Neural progenitor cell (in vitro differentiated cells): ENCODE data around the gene EIF4G3.

Experiments used
- EZH2 ChIP-seq: fragments of 200-600 bp; sonication (generic); IDR thresholded peaks from 2 replicates; pipeline ENCODE4 v1.6.1; 2017; ENCODE audit warnings: antibody characterized with exemption, mild to moderate bottlenecking, moderate library complexity
- EZH2phosphoT487 ChIP-seq: fragments of 200-600 bp; sonication (generic); IDR thresholded peaks from 2 replicates; pipeline ENCODE4 v1.6.1; 2017; ENCODE audit warnings: antibody characterized with exemption
- TF ChIP-seq, protein P1 (sequence below): fragments of 200-600 bp; sonication (generic); IDR thresholded peaks from 2 replicates; pipeline ENCODE4 v1.5.1; 2017; ENCODE audit warnings: antibody characterized with exemption, mild to moderate bottlenecking

DNA sequence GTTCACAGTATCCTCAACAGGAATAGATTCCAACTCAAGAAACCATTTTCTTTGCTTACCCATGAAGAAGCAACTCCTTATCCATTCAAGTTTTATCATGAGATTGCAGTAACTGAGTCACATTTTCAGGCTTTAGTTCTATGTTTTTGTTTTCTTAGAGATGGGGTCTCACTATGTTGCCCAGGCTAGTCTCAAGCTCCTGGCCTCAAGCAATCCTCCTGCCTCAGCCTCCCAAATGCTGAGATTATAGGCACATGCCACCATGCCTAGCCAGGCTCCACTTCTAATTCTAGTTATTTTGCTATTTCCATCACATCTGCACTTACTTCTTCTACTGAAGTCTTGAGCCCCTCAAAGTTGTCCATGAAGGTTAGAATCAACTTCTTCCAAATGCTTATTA, 246.3 kb downstream of the EIF4G3 start:
- TF ChIP-seq, protein P1, sequence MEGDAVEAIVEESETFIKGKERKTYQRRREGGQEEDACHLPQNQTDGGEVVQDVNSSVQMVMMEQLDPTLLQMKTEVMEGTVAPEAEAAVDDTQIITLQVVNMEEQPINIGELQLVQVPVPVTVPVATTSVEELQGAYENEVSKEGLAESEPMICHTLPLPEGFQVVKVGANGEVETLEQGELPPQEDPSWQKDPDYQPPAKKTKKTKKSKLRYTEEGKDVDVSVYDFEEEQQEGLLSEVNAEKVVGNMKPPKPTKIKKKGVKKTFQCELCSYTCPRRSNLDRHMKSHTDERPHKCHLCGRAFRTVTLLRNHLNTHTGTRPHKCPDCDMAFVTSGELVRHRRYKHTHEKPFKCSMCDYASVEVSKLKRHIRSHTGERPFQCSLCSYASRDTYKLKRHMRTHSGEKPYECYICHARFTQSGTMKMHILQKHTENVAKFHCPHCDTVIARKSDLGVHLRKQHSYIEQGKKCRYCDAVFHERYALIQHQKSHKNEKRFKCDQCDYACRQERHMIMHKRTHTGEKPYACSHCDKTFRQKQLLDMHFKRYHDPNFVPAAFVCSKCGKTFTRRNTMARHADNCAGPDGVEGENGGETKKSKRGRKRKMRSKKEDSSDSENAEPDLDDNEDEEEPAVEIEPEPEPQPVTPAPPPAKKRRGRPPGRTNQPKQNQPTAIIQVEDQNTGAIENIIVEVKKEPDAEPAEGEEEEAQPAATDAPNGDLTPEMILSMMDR, result no peak
- TF ChIP-seq EZH2 (no peak), EZH2phosphoT487 (no peak)
